ENCODE measurements around the gene SLC41A3.
"Not testable (repeated sequence)": the region's sequence is repeated elsewhere in the genome, so short reads cannot be mapped to it uniquely, and the experiment has no call there.

GRCh38 chr3:126066676-126067075 is 17.2 kb downstream of the SLC41A3 start:
- TF ChIP-seq, protein P1, sequence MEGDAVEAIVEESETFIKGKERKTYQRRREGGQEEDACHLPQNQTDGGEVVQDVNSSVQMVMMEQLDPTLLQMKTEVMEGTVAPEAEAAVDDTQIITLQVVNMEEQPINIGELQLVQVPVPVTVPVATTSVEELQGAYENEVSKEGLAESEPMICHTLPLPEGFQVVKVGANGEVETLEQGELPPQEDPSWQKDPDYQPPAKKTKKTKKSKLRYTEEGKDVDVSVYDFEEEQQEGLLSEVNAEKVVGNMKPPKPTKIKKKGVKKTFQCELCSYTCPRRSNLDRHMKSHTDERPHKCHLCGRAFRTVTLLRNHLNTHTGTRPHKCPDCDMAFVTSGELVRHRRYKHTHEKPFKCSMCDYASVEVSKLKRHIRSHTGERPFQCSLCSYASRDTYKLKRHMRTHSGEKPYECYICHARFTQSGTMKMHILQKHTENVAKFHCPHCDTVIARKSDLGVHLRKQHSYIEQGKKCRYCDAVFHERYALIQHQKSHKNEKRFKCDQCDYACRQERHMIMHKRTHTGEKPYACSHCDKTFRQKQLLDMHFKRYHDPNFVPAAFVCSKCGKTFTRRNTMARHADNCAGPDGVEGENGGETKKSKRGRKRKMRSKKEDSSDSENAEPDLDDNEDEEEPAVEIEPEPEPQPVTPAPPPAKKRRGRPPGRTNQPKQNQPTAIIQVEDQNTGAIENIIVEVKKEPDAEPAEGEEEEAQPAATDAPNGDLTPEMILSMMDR (IDR thresholded peaks at IDR 0.05; ENCODE audit: low read length): not testable (repeated sequence)
- TF ChIP-seq EZH2 (IDR thresholded peaks at IDR 0.05; ENCODE audit: borderline replicate concordance, low read length): not testable (repeated sequence)
